Activated B cell treated with CpG ODN at 0.5 μM for 24 hours (primary cell): ENCODE results near the gene HES6. TPM values are rescaled to one million over a fixed set of nuclear protein-coding genes. Genes with fewer than 3 reads are reported as not detected.

Experiments used
- ATAC-seq: fragments of 200-7000 bp; cut with Tn5 transposase; one replicate; pipeline ENCODE4 v1.10.0; 2021; ENCODE audit warnings: low read depth, mild to moderate bottlenecking, moderate library complexity
- CTCF ChIA-PET: fragments of 350-600 bp; sonication (Branson Sonifier 250); formaldehyde crosslinking; loops from one replicate; lab custom pipeline; 2021; ENCODE audit warnings: antibody characterized with exemption; lab: Charles Lee
- POLR2A ChIA-PET: fragments of 350-600 bp; sonication (Branson Sonifier 250); formaldehyde crosslinking; loops from one replicate; lab custom pipeline; 2021; ENCODE audit warnings: antibody characterized with exemption; lab: Charles Lee
- DNase-seq: peaks from one replicate; pipeline ENCODE4 v3.0.0; 2022
- H3K27ac Mint-ChIP-seq: one replicate; pipeline ENCODE4 v1.8.0; 2020; ENCODE audit warnings: mixed read lengths
- H3K27me3 Mint-ChIP-seq: one replicate; pipeline ENCODE4 v1.8.0; 2021; ENCODE audit warnings: mixed read lengths
- H3K36me3 Mint-ChIP-seq: one replicate; pipeline ENCODE4 v1.8.0; 2021; ENCODE audit warnings: low read depth, mixed read lengths
- H3K4me1 Mint-ChIP-seq: one replicate; pipeline ENCODE4 v1.8.0; 2021; ENCODE audit warnings: mixed read lengths
- H3K4me3 Mint-ChIP-seq: one replicate; pipeline ENCODE4 v1.8.0; 2020; ENCODE audit warnings: mild to moderate bottlenecking, mixed read lengths
- H3K9me3 Mint-ChIP-seq: one replicate; pipeline ENCODE4 v1.8.0; 2020; ENCODE audit warnings: mixed read lengths
- CTCF ChIP-seq: fragments of 200-600 bp; IDR thresholded peaks from one replicate; pipeline ENCODE4 v1.8.0; 2022; ENCODE audit warnings: antibody characterized with exemption, mild to moderate bottlenecking
- intact Hi-C: fragments of 100-400 bp; cut with micrococcal nuclease; formaldehyde crosslinking; loops from one replicate; pipeline ENCODE4 v1.15.1; 2024
- total RNA-seq: library from RNA; stranded (reverse); gene quantifications from 2 replicates; pipeline ENCODE4 v1.2.3, GENCODE V29; 2022

Gene HES6
- total RNA-seq, 1 donor from 2014 or later: 5.0 TPM

- H3K27me3 Mint-ChIP-seq: no peaks in the 10 kb centered on the region
- H3K36me3 Mint-ChIP-seq: peaks cover 71% of the 10 kb centered on the region
- intact Hi-C loops: no loop called here
- no peaks in the 10 kb centered on the region for H3K9me3 Mint-ChIP-seq
- no peaks in the 10 kb centered on the region for H3K4me1 Mint-ChIP-seq
- no peak for TF ChIP-seq CTCF
- ATAC-seq (no peak), DNase-seq (no peak)
- H3K4me3 Mint-ChIP-seq: no peak overlapping the region
- POLR2A ChIA-PET: no interaction called here
- H3K27ac Mint-ChIP-seq: no peak overlapping the region
- CTCF ChIA-PET: interaction anchor here (2.3 kb wide), 1 partner anchor 10 kb away, joined by 13 read pairs; no protein-coding TSS in a partner anchor
Observed at GRCh38 chr2:238252766-238253630, 13.2 kb upstream of the HES6 start.

- no peak for TF ChIP-seq CTCF
- no peaks in the 10 kb centered on the region for H3K4me1 Mint-ChIP-seq
- H3K9me3 Mint-ChIP-seq: no peaks in the 10 kb centered on the region
- ATAC-seq (no peak), DNase-seq (no peak)
- H3K4me3 Mint-ChIP-seq: no peak overlapping the region
- intact Hi-C loops: no loop called here
- H3K27me3 Mint-ChIP-seq: no peaks in the 10 kb centered on the region
- no peak overlapping the region for H3K27ac Mint-ChIP-seq
- POLR2A ChIA-PET: no interaction called here
- peaks cover 72% of the 10 kb centered on the region for H3K36me3 Mint-ChIP-seq
- CTCF ChIA-PET: no interaction called here
Observed at GRCh38 chr2:238251986-238252385, 12.1 kb upstream of the HES6 start.

GRCh38 chr2:238251331-238251730 is 11.5 kb upstream of the HES6 start:
- ChIA-PET POLR2A (no interaction called here), CTCF (no interaction called here)
- H3K36me3 Mint-ChIP-seq: peaks cover 70% of the 10 kb centered on the region
- no peak overlapping the region for H3K27ac Mint-ChIP-seq
- H3K9me3 Mint-ChIP-seq: no peaks in the 10 kb centered on the region
- ATAC-seq (no peak), DNase-seq (no peak)
- H3K27me3 Mint-ChIP-seq: no peaks in the 10 kb centered on the region
- no peaks in the 10 kb centered on the region for H3K4me1 Mint-ChIP-seq
- TF ChIP-seq CTCF: no peak
- H3K4me3 Mint-ChIP-seq: no peak overlapping the region
- intact Hi-C loops: no loop called here

GRCh38 chr2:238250896-238251295 is 11.1 kb upstream of the HES6 start:
- TF ChIP-seq CTCF: no peak
- Mint-ChIP-seq H3K4me1 (no peaks in the 10 kb centered on the region), H3K27ac (no peak overlapping the region), H3K9me3 (no peaks in the 10 kb centered on the region), H3K27me3 (no peaks in the 10 kb centered on the region), H3K36me3 (peaks cover 70% of the 10 kb centered on the region), H3K4me3 (no peak overlapping the region)
- CTCF ChIA-PET: no interaction called here
- ATAC-seq (no peak), DNase-seq (no peak)
- intact Hi-C loops: no loop called here
- POLR2A ChIA-PET: no interaction called here

GRCh38 chr2:238247841-238248453 is 8.1 kb upstream of the HES6 start:
- Mint-ChIP-seq H3K27ac (no peak overlapping the region), H3K27me3 (no peaks in the 10 kb centered on the region), H3K36me3 (peaks cover 61% of the 10 kb centered on the region), H3K9me3 (no peaks in the 10 kb centered on the region), H3K4me3 (no peak overlapping the region), H3K4me1 (no peaks in the 10 kb centered on the region)
- ChIA-PET CTCF (no interaction called here), POLR2A (no interaction called here)
- intact Hi-C loops: no loop called here
- DNase-seq (no peak), ATAC-seq (no peak)
- no peak for TF ChIP-seq CTCF
